ENCODE results near the gene SEMA3D.

SEMA3D gene

DNA sequence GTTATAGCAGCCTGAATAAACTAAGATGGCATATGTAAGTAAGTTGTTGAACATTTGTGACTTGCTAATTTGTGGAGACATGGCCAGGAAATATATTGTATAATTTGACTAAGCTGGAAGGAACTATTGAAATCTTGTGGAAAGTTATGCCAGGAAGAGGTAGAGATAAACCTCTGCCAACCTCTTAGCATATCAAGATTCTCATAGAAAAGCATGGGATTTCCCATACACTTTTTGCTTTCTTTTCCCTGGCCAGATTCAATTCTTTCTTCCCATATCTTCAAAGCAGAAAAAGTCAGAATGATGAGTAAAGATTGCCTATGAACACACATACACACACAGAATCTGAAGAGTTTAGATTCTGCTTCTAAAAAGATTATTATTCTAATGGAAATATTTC is 216.2 kb downstream of the SEMA3D start:
- FAIRE-seq = no peak
- TF ChIP-seq TAF1 (IDR thresholded peaks at IDR 0.05; ENCODE audit: borderline replicate concordance, low read depth, low read length) = no peak
- no peak for TF ChIP-seq POLR2A (IDR thresholded peaks at IDR 0.05; ENCODE audit: low read depth, low read length)
- no peak for TF ChIP-seq POLR2AphosphoS5 (IDR thresholded peaks at IDR 0.05; ENCODE audit: low read depth, low read length)
- DNase-seq (ENCODE audit: insufficient read length) = no peak

DNA sequence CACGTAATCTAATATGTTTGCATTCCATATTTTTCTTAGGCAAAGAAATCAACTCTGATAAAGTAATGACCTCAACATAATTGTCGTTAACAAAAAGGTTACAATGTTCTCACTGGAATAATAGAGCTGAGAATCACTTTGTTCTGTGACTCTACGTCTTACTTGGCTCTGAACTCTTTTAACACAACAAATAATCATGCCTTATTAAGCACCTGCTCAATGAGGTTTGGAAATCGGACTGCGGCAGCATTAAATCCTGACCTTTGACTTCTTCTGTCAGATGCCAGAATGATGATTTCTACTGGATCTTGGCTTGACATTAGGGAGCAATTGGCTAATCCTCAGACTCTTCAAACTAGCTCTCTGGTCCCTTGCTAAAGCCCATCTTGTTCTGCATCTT is 233.6 kb downstream of the SEMA3D start:
- FAIRE-seq (no peak), DNase-seq (ENCODE audit: insufficient read length) (no peak)
- no peak for TF ChIP-seq TAF1 (IDR thresholded peaks at IDR 0.05; ENCODE audit: borderline replicate concordance, low read depth, low read length)

DNA sequence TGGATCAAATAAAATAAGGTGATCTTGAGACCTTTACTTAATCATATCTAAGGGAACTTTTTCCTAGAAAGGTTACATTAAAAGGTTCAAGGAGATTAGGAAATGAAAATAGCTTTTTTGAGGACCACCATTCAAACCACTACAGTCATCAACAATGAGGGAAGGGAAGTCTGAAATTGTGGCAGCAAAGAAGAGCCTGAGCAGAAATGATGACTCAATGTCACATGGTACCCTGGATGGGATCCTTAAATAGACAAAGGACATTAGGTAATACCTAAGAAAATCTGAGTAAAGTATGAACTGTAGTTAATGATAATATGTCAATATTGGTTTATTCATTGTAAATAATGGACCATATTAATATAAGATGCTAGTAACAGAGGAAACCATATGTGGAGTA is 236.0 kb downstream of the SEMA3D start:
- TF ChIP-seq POLR2A (IDR thresholded peaks at IDR 0.05; ENCODE audit: low read depth, low read length) (no peak), TAF1 (IDR thresholded peaks at IDR 0.05; ENCODE audit: borderline replicate concordance, low read depth, low read length) (no peak), POLR2AphosphoS5 (IDR thresholded peaks at IDR 0.05; ENCODE audit: low read depth, low read length) (no peak)
- DNase-seq (ENCODE audit: insufficient read length) (no peak), FAIRE-seq (no peak)

DNA sequence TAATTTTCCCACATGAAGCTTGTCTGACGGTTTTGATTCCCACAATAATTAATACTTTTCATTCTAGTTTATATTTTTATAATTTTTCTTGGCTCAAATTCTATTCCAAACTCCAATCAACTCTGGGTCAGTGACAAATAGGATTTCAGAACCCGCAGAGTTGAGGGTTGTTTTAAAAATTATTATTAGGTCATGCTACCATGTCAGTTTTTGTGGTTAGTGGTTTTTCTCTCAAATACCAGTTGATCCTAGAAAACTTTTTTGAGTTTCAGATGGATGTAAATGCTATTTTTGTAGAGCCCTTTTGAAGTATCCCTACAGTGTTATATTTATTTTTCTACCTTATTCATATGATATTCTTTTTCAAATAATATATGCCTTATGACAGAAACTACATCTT is 237.4 kb downstream of the SEMA3D start:
- DNase-seq (ENCODE audit: insufficient read length) (no peak), FAIRE-seq (no peak)
- TF ChIP-seq TAF1 (IDR thresholded peaks at IDR 0.05; ENCODE audit: borderline replicate concordance, low read depth, low read length) (no peak), POLR2A (IDR thresholded peaks at IDR 0.05; ENCODE audit: low read depth, low read length) (no peak), POLR2AphosphoS5 (IDR thresholded peaks at IDR 0.05; ENCODE audit: low read depth, low read length) (no peak)

DNA sequence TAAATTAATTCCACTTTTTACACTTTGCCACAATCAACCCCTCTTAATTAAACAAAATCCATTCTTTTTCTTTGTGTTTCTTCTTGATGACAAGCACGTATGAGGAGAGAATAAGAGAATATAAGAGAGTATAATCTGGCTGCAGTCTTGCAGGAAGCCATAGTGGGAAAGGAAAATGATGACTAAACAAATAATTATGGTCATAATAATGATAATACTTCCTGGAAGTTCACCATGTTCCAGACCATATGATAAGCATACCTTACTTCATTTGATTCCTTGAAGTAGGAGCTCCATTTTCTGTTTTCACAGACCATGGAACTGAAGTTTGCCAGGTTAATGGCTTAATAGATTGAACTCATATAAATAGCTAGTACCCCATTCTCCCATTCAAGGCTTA is 237.8 kb downstream of the SEMA3D start:
- FAIRE-seq (no peak), DNase-seq (ENCODE audit: insufficient read length) (no peak)

DNA sequence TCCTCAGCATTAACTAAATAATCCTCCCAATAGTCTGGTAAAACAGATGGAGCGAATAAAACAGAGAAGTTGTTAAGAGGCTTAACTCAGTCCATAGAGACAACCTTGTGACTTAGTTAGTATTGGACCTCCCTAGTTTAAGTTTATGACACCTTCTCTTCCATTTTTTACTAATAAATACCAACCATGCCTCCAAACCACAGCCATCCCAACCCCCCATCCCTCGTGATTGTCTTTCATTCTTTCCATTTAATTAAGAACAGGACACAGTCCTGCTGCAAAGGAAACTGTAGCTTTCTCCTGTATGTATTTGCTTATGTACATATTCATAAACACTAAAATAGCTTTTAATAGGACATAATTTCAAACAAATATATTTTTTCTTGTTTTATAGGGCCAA is 238.2 kb downstream of the SEMA3D start:
- FAIRE-seq (no peak), DNase-seq (ENCODE audit: insufficient read length) (no peak)
- no peak for TF ChIP-seq POLR2AphosphoS5 (IDR thresholded peaks at IDR 0.05; ENCODE audit: low read depth, low read length)
- TF ChIP-seq POLR2A (IDR thresholded peaks at IDR 0.05; ENCODE audit: low read depth, low read length) = no peak
- TF ChIP-seq TAF1 (IDR thresholded peaks at IDR 0.05; ENCODE audit: borderline replicate concordance, low read depth, low read length) = no peak

More for the DNA sequence above, 237.8 kb downstream of the SEMA3D start:
- TF ChIP-seq TAF1 (IDR thresholded peaks at IDR 0.05; ENCODE audit: borderline replicate concordance, low read depth, low read length) (no peak), POLR2AphosphoS5 (IDR thresholded peaks at IDR 0.05; ENCODE audit: low read depth, low read length) (no peak), POLR2A (IDR thresholded peaks at IDR 0.05; ENCODE audit: low read depth, low read length) (no peak)

DNA sequence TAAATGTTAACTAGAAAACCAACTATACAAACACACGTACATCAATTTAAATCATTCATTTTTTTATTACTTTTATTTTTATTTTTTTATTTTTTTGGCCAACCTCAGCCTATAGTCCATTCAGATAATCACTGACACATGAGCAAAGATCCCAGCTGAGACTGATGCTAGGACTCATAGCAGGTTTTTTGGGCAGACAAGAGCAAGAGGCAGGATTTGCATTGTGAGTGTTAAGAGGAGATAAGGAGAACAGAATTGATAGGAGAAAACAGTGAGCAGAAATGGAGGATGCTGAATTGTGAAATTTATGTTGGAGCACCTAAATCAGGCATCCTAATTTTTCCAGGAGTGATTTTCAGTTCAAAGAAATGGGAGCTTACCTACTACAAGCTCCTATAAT is 240.3 kb downstream of the SEMA3D start:
- TF ChIP-seq TAF1 (IDR thresholded peaks at IDR 0.05; ENCODE audit: borderline replicate concordance, low read depth, low read length) = no peak
- TF ChIP-seq POLR2AphosphoS5 (IDR thresholded peaks at IDR 0.05; ENCODE audit: low read depth, low read length) = no peak
- no peak for TF ChIP-seq POLR2A (IDR thresholded peaks at IDR 0.05; ENCODE audit: low read depth, low read length)
- FAIRE-seq = no peak
- DNase-seq (ENCODE audit: insufficient read length) = no peak
